GM19397 (cell line): Measurements from ENCODE around the gene USP33.
"Not testable (repeated sequence)": the region's sequence is repeated elsewhere in the genome, so short reads cannot be mapped to it uniquely, and the experiment has no call there.

Source experiments
- ATAC-seq: cut with Tn5 transposase; IDR thresholded peaks from one replicate; pipeline ENCODE4 v1.9.1; 2021; ENCODE audit warnings: mild to moderate bottlenecking, moderate library complexity; ENCODE audit not compliant: unreplicated experiment

The USP33 gene

DNA sequence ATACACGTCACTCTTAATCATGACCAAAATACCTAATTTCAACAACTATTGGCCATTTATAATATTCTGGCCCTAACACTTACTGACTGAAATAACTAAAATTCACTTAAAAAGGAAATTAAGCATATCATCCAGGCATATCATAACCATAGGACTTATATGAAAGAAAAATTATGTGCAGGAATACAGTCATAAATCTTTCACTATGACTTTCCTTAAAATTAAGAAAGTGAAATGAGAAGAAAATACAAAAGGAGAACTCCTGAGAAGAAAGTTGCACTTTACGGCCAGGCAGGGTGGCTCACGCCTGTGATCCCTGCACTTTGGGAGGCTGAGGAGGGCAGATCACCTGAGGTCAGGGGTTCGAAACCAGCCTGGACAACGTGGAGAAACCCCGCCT, 86.6 kb downstream of the USP33 start:
- ATAC-seq, result no peak

DNA sequence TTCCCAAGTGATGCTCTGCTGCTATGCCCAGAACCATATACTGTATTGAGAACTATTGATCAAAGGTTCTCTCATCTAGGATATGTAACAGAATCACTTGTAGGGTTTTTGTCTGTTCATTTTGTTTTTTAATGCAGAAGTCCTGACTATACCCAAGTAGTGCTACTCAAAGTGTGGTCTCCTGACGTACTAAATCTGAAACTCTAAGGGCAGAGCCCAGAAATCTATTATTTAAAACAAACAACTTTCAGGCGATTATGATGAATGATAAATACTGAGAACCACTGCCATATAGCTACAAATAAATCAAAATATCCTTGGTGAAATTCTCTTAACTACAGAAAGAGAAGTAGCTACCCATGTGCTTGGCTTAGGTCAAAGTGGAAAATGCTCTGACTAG, 87.3 kb downstream of the USP33 start:
- no peak for ATAC-seq

DNA sequence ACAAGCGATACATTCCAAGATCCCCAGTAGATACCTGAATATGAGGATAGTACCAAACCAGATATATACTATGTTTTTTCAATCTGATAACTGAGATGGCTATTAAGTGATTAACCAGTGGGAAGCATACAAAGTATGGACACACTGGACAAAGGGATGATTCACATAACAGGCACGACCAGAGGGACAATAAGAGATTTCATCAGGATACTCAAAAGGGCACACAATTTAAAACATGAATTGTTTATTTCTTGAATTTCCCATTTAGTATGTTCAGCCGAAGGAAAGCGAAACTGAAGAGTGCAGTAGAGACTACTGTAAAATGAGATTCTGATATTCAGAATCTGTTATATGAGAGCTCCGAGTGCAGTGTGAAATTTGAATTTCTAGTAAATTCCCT, 87.8 kb downstream of the USP33 start:
- no peak for ATAC-seq

DNA sequence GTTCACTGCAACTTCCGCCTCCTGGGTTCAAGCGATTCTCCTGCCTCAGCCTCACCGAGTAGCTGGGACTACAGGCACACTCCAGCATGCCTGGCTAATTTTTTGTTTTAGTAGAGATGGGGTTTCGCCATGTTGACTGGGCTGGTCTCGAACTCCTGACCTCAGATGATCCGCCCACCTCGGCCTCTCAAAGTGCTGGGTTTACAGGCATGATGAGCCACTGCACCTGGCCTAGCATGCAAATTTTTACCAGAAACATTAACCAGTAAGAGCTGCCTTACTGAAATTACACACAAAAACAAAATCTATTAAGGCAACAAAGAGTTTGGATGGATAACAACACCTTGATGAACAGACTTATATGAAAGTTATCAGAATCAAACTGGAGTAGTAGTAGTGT, 89.3 kb downstream of the USP33 start:
- no peak for ATAC-seq

DNA sequence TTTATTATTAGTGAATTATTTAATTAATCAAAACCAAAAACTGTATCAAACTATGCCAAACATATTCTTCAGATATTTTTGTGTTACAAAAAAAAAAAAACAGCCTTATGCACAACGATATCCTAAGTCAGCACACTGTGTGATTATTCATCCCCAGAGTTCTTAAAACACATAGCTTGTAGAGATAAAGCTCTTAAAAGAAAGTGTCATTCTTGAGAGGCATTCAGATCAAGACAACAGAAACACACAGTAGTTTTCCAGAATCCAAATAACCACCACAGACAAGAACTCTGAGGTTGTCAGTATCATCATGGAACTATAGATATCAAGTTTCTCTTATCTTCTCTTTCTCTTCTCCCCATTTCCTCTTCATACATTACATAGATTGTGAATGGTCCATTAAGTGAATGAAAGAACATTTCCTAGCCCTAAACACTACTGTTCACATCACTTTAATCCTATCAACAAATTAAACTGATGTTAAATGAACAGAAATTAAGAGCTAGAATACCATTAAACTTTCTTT, 90.7 kb downstream of the USP33 start:
- ATAC-seq, result no peak

DNA sequence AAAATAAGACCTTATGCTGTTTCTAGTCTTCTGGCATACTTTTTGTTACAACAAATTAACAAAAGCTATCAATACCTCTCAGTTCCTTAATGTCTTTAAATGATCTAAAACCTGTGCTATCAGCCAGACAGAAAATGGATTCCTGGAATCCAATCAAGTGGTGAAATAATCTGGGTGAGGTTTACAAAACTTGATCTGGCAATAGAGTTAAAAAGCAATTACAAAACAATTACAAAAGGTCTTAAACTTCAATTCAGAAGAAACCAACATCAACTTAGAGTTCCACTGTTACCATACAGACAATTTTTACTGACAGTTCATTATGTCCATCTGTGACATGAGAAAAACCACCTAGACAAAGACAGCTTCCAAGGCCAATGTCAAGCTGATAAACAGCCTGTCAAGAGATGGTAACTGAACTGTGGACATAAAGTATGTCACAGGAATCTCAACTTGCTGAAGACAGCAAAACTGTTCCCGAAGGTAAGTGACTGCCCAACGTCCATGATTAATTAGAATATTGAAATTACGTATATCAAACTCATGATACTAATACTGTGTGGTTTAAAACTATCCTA, 94.6 kb downstream of the USP33 start:
- ATAC-seq, result no peak

DNA sequence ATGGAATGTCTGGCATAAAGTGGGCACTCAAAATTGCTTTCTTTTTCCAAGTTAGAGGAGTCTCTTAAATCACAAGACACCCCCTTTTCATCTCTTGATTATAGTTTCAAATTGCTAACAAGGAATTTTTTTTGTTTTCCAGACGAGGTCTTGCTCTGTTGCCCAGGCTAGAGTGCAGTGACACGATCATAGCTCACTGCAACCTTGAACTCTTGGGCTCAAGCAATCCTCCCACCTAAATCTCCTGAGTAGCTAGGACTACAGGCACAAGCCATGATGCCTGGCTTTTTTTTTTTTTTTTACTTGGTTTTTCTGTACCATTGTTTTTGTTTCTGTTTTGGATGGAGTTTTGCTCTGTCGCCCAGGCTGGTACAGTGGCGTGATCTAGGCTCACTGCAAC, 98.0 kb downstream of the USP33 start:
- no peak for ATAC-seq

DNA sequence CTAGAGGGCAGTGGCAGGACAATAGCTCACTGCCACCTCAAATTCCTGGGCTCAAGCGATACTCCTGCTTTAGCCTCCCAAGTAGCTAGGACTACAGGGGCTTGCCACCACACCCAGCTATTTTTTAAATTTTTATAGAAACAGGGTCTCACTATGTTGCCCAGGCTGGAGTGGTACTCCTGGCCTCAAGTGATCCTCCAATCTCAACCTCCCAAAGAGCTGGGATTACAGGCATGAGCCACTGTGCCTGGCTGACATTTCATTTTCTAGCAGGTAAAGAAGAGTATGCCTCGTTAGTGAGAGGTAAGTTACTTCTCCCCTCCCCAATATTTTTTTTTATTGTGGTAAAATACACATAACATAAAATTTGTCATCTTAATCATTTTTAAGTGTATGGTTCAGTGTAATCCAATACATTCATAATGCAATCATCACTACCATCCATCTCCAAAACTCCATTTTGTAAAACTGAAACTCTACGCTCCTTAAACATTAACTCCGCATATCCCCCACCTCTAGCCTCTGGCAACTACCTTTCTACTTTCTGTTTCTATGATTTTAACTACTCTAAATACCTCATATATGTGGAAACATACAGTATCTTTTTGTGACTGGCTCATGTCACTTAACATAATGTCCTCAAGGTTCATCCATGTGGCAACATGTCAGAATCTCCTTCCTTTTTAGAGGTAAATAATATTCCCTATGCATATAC, 99.6 kb downstream of the USP33 start:
- no peak for ATAC-seq

DNA sequence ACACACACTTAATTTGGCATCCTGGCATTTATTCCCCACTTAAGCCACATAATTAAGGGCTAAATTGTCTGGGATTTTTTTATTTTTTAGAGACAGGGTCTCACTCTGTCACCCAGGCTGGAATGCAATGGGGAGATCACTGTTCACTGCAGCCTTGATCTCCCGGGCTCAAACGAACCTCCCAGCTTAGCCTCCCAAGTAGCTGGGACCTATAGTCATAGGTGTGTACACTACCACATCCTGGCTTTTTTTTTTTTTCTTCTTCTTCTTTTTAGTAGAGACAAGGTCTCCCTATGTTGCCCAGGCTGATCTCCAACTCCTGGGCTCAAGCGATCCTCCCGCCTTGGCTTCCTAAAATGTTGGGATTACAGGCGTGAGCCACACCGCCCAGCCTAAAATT, 101.4 kb downstream of the USP33 start:
- ATAC-seq, result no peak

DNA sequence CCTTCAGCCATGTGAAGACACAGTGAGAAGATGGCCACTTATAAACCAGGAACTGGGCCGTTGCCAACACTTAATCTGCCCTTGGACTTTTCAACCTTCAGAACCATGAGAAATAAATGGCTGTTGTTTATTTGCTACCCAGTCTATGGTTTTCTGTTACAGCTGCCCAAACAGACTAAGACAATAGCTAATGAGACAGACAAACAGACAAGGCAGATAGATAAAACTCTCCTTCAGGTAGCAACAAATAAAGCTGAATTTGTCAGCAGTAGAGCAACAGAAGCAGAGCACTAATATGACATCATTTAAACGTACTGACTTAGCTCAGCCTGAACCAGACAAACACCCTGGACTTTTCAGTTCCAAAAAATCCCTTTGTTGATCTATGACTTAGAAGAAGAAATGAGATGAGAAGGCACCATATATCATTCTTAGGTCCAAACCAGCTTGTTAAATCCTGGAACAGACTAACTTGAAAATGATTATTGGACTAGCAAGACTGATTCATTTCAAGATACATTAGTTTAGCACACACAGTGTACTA, 104.1 kb downstream of the USP33 start:
- ATAC-seq, result no peak

DNA sequence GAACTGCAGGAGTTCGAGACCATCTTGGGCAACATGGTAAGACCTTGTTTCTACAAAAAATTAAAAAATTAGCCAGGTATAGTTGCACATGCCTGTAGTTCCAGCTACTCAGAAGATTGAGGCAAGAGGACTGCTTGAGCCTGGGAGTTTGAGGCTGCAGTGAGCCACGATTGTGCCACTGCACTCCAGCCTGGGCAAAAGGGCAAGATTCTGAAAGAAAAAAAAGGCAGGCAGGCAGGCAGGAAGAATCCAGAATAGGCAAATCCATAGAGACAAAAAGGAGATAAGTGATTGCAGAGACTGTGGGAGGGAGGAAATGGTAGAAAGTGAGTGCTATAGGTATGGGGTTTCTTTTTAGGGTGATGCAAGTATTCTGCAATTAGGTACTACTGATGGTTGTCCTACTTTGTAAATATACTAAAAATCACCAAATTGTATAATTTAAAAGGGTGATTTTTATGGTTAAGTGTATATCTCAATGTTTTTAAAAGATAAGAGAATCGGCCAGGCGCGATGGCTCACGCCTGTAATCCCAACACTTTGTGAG, 106.6 kb downstream of the USP33 start:
- ATAC-seq, result no peak

DNA sequence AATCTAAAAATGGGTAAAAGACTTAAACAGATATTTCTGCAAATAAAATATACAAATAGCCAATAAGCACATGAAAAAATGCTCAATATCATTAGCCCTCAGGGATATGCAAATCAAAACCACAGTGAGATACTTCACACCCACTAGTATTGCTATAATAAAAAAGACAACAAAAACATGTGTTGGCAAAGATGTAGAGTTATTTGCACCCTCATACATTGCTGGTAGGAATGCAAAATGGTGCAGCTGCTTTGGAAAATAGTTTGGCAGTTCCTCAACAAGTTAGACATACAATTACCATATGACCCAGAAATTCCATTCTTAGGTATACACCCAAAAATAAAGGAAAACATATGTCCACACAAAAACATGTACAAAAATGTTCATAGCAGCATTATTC, 107.4 kb downstream of the USP33 start:
- ATAC-seq, result no peak

DNA sequence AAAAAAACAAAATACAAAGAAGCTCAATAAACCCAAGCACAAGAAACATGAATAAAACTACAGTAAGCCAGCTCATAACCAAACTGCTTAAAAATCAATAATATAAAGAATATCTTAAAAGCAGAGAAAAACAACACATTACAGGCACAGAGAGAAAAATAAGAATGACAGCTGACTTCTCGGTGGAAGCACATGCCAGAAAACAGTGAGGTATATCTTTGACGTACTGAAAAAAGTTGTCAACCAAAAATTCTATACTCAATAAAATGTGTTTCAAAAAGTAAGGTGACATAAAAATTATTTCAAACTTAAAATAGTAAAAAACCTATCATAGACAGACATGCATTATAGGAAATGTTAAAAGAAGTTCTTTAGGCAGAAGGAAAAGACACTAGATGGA, 110.5 kb downstream of the USP33 start:
- no peak for ATAC-seq

DNA sequence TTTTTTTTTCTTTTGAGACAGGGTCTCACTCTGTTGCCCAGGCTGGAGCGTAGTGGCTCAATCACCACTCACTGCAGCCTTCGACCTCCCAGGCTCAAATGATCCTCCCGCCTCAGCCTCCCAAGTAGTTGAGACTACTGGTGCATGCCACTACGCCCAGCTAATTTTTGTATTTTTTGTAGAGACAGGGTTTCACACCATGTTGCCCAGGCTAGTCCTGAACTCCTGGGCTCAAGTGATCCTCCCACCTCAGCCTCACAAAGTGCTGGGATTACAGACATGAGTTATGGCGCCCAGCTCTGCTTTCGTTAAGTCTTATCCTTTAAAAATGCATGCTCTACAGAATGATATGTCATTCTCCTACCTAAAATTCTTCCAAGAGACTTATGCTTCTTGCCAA, 113.4 kb downstream of the USP33 start:
- ATAC-seq, result not testable (repeated sequence)
